ENCODE results near the gene CLCN3.

The CLCN3 gene

GRCh38 chr4:169618986-169619385 is 1.4 kb upstream of the CLCN3 start:
- H3K4me2 ChIP-seq (ENCODE audit: low read depth, low read length) = peak overlapping the region; percentile 95
- peaks cover 36% of the 10 kb centered on the region for H3K79me2 ChIP-seq (ENCODE audit: low read length)
- peak overlapping the region; percentile 76 for H2AFZ ChIP-seq (ENCODE audit: low read length)

GRCh38 chr4:169619518-169619957 is 840 bp upstream of the CLCN3 start:
- DNase-seq = peak; percentile 85
- no peaks in the 10 kb centered on the region for H3K36me3 ChIP-seq (replicated peaks; ENCODE audit: insufficient read depth, low read length)
- peak overlapping the region; percentile 92 for H3K9ac ChIP-seq (ENCODE audit: low read length)
- no peak for TF ChIP-seq EZH2 (optimal IDR thresholded peaks at IDR 0.05; ENCODE audit: low read depth, low read length)
- TF ChIP-seq CTCF (IDR thresholded peaks at IDR 0.05; ENCODE audit: low read length) = peak; percentile 46
- H3K27me3 ChIP-seq (replicated peaks; ENCODE audit: insufficient read depth, low read length) = no peaks in the 10 kb centered on the region
- peak overlapping the region; percentile 76 for H2AFZ ChIP-seq (ENCODE audit: low read length)
- H3K27ac ChIP-seq (ENCODE audit: low read length) = peak overlapping the region; percentile 95
- no peaks in the 10 kb centered on the region for H3K9me3 ChIP-seq (replicated peaks; ENCODE audit: insufficient read depth, low read length)
- H3F3A ChIP-seq (ENCODE audit: insufficient read depth, low read length) = peaks cover 6% of the 10 kb centered on the region
- H3K4me1 ChIP-seq (ENCODE audit: low read length) = peaks cover 15% of the 10 kb centered on the region
- peak overlapping the region; percentile 98 for H3K4me3 ChIP-seq (ENCODE audit: low read length)
- H3K9me2 ChIP-seq (replicated peaks; ENCODE audit: insufficient read depth, low read length) = no peaks in the 10 kb centered on the region
- no peaks in the 10 kb centered on the region for H4K20me1 ChIP-seq (ENCODE audit: insufficient read depth, low read length)
- peak overlapping the region; percentile 95 for H3K4me2 ChIP-seq (ENCODE audit: low read depth, low read length)
- H3K79me2 ChIP-seq (ENCODE audit: low read length) = peaks cover 41% of the 10 kb centered on the region

More at GRCh38 chr4:169618986-169619385, 1.4 kb upstream of the CLCN3 start:
- H3K4me3 ChIP-seq (ENCODE audit: low read length) = peak overlapping the region; percentile 98
- no peaks in the 10 kb centered on the region for H3K36me3 ChIP-seq (replicated peaks; ENCODE audit: insufficient read depth, low read length)
- peak overlapping the region; percentile 26; the same call in 1 of the 2 replicates for H3K9ac ChIP-seq (ENCODE audit: low read length)
- no peaks in the 10 kb centered on the region for H3K9me3 ChIP-seq (replicated peaks; ENCODE audit: insufficient read depth, low read length)
- peaks cover 15% of the 10 kb centered on the region for H3K4me1 ChIP-seq (ENCODE audit: low read length)
- H3K27me3 ChIP-seq (replicated peaks; ENCODE audit: insufficient read depth, low read length) = no peaks in the 10 kb centered on the region
- no peaks in the 10 kb centered on the region for H4K20me1 ChIP-seq (ENCODE audit: insufficient read depth, low read length)
- TF ChIP-seq CTCF (IDR thresholded peaks at IDR 0.05; ENCODE audit: low read length) (no peak), EZH2 (optimal IDR thresholded peaks at IDR 0.05; ENCODE audit: low read depth, low read length) (no peak), EZH2phosphoT487 (IDR thresholded peaks at IDR 0.05; ENCODE audit: low read length) (no peak)
- H3K9me2 ChIP-seq (replicated peaks; ENCODE audit: insufficient read depth, low read length) = no peaks in the 10 kb centered on the region
- peaks cover 6% of the 10 kb centered on the region for H3F3A ChIP-seq (ENCODE audit: insufficient read depth, low read length)
- DNase-seq = no peak
- peak overlapping the region; percentile 95; the same call in 1 of the 2 replicates for H3K27ac ChIP-seq (ENCODE audit: low read length)

GRCh38 chr4:169620880-169621248 is 486 bp downstream of the CLCN3 start:
- H3K79me2 ChIP-seq (ENCODE audit: low read length) = peaks cover 54% of the 10 kb centered on the region
- peak; percentile 42 for DNase-seq

More at GRCh38 chr4:169620880-169621248, 486 bp downstream of the CLCN3 start:
- Histone ChIP-seq H3K4me1 (ENCODE audit: low read length) (peaks cover 15% of the 10 kb centered on the region), H3K9ac (ENCODE audit: low read length) (peak overlapping the region; percentile 92), H3K9me3 (replicated peaks; ENCODE audit: insufficient read depth, low read length) (no peaks in the 10 kb centered on the region), H3K9me2 (replicated peaks; ENCODE audit: insufficient read depth, low read length) (no peaks in the 10 kb centered on the region), H3F3A (ENCODE audit: insufficient read depth, low read length) (peaks cover 6% of the 10 kb centered on the region), H3K36me3 (replicated peaks; ENCODE audit: insufficient read depth, low read length) (no peaks in the 10 kb centered on the region), H3K27me3 (replicated peaks; ENCODE audit: insufficient read depth, low read length) (no peaks in the 10 kb centered on the region), H3K4me2 (ENCODE audit: low read depth, low read length) (peak overlapping the region; percentile 91), H4K20me1 (ENCODE audit: insufficient read depth, low read length) (no peaks in the 10 kb centered on the region), H3K4me3 (ENCODE audit: low read length) (peak overlapping the region; percentile 98), H2AFZ (ENCODE audit: low read length) (peak overlapping the region; percentile 71), H3K27ac (ENCODE audit: low read length) (peak overlapping the region; percentile 95)
- TF ChIP-seq EZH2 (optimal IDR thresholded peaks at IDR 0.05; ENCODE audit: low read depth, low read length) (no peak), EZH2phosphoT487 (IDR thresholded peaks at IDR 0.05; ENCODE audit: low read length) (no peak), CTCF (IDR thresholded peaks at IDR 0.05; ENCODE audit: low read length) (no peak)
